K562 (cell line): ENCODE results near the gene GNA14.

Experiments used
- EP300 ChIP-seq: IDR thresholded peaks from 2 replicates; pipeline ENCODE4 v1.6.1; 2012; ENCODE audit warnings: low read length, improper control_type of control experiment
- ERF ChIP-seq: fragments of 450-650 bp; formaldehyde crosslinking; IDR thresholded peaks from 2 replicates; pipeline ENCODE4 v1.4.0; 2020; ENCODE audit warnings: mild to moderate bottlenecking, mixed read lengths
- NFIC ChIP-seq: fragments of 450-650 bp; IDR thresholded peaks from 2 replicates; pipeline ENCODE4 v1.6.1; 2017; ENCODE audit warnings: mild to moderate bottlenecking, inconsistent platforms
- POLR2A ChIP-seq: fragments of 450-650 bp; conservative IDR thresholded peaks from 2 replicates; pipeline ENCODE4 v1.6.1; 2016
- PURB ChIP-seq: sonication (generic); formaldehyde crosslinking; IDR thresholded peaks from 2 replicates; pipeline ENCODE4 v1.9.0; 2021; ENCODE audit warnings: low read depth, mild to moderate bottlenecking, missing genetic modification reagents
- TF ChIP-seq, protein P1 (sequence below): sonication (generic); formaldehyde crosslinking; IDR thresholded peaks from 2 replicates; pipeline ENCODE4 v1.8.0; 2023; ENCODE audit warnings: mild to moderate bottlenecking, missing genetic modification reagents

DNA sequence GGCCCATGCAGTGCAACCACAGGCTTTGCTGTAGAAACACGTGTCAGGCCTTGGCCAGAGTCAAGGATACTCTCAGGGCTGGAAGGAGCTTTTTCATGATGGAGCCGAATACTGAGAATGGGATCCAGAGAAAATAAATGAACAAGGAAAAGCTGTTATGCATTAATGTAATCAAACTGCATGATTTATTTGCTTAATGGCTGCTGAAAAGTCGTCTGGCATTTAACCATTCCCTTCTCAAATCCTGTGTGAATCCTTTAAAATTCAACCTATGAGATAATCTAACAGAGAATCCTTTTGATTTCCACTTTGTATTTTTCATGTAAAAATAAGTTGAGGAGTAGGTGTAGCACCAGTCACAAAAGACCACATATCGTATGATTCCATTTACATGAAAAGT, 24.1 kb upstream of the GNA14 start:
- TF ChIP-seq POLR2A (no peak), ERF (CRISPR knock-in tag) (no peak), NFIC (no peak), EP300 (no peak), PURB (CRISPR knock-in tag) (no peak)
- TF ChIP-seq, protein P1, sequence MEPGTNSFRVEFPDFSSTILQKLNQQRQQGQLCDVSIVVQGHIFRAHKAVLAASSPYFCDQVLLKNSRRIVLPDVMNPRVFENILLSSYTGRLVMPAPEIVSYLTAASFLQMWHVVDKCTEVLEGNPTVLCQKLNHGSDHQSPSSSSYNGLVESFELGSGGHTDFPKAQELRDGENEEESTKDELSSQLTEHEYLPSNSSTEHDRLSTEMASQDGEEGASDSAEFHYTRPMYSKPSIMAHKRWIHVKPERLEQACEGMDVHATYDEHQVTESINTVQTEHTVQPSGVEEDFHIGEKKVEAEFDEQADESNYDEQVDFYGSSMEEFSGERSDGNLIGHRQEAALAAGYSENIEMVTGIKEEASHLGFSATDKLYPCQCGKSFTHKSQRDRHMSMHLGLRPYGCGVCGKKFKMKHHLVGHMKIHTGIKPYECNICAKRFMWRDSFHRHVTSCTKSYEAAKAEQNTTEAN (CRISPR knock-in tag): no peak
